Raji (cell line): ENCODE data around the gene HOXA11.

ENCODE experiments used
- POLR2A ChIP-seq: IDR thresholded peaks from 2 replicates; pipeline ENCODE4 v1.6.1; 2011; ENCODE audit warnings: low read depth, low read length, control low read depth; ENCODE audit not compliant: insufficient read depth

The HOXA11 gene

GRCh38 chr7:27199849-27200760 lies 15.1 kb upstream of the HOXA11 start, which contains the start of gene HOXA13:
TSS of gene HOXA13 (minus strand) at chr7:27200091. CDS start at chr7:27200077, 14 bp downstream.
- no peak for TF ChIP-seq POLR2A

GRCh38 chr7:27198871-27199801 lies 14.1 kb upstream of the HOXA11 start:
- no peak for TF ChIP-seq POLR2A

- no peak for TF ChIP-seq POLR2A
Observed at GRCh38 chr7:27198138-27198841, 13.3 kb upstream of the HOXA11 start.

- TF ChIP-seq POLR2A: no peak
Observed at GRCh38 chr7:27197137-27198042, 12.4 kb upstream of the HOXA11 start.

GRCh38 chr7:27196287-27196767 lies 11.3 kb upstream of the HOXA11 start:
- TF ChIP-seq POLR2A: no peak

GRCh38 chr7:27194686-27195379 lies 9.8 kb upstream of the HOXA11 start:
- TF ChIP-seq POLR2A: no peak

GRCh38 chr7:27194002-27194352 lies 8.9 kb upstream of the HOXA11 start:
- TF ChIP-seq POLR2A: no peak

- TF ChIP-seq POLR2A: no peak
Observed at GRCh38 chr7:27193335-27194001, 8.4 kb upstream of the HOXA11 start.

GRCh38 chr7:27192546-27193334 lies 7.7 kb upstream of the HOXA11 start:
- no peak for TF ChIP-seq POLR2A

GRCh38 chr7:27191833-27192545 lies 7.0 kb upstream of the HOXA11 start:
- TF ChIP-seq POLR2A: no peak

GRCh38 chr7:27191161-27191731 lies 6.2 kb upstream of the HOXA11 start:
- no peak for TF ChIP-seq POLR2A

GRCh38 chr7:27189997-27190748 lies 5.1 kb upstream of the HOXA11 start:
- no peak for TF ChIP-seq POLR2A
